Activated CD4-positive, alpha-beta T cell treated with anti-CD3 and anti-CD28 coated beads for 4 hours (primary cell): ENCODE measurements around the gene MAN1B1.
"Not testable (repeated sequence)": the region's sequence is repeated elsewhere in the genome, so short reads cannot be mapped to it uniquely, and the experiment has no call there.

Experiments
- DNase-seq, 2 donors: peaks; one replicate each; pipeline ENCODE4 v3.0.0-alpha.2; 2020

MAN1B1 gene

GRCh38 chr9:137130176-137130755 is 43.5 kb downstream of the MAN1B1 start:
- DNase-seq: no peak

- no peak for DNase-seq
Observed at GRCh38 chr9:137134191-137134590, 47.4 kb downstream of the MAN1B1 start.

- DNase-seq: not testable (repeated sequence)
Observed at GRCh38 chr9:137135154-137135553, 48.4 kb downstream of the MAN1B1 start.

GRCh38 chr9:137136261-137136880 is 49.6 kb downstream of the MAN1B1 start:
- no peak for DNase-seq

GRCh38 chr9:137136881-137137607 is 50.3 kb downstream of the MAN1B1 start:
- DNase-seq: no peak

GRCh38 chr9:137138058-137138721 is 51.4 kb downstream of the MAN1B1 start:
- DNase-seq: no peak

- DNase-seq: no peak
Observed at GRCh38 chr9:137138722-137139467, 52.1 kb downstream of the MAN1B1 start, which contains the start of gene GRIN1. Gene GRIN1 (plus strand): TSS chr9:137139154. CDS start chr9:137139487, 333 bp downstream.

- no peak for DNase-seq
Observed at GRCh38 chr9:137139468-137140150, 52.8 kb downstream of the MAN1B1 start.

GRCh38 chr9:137140151-137141012 is 53.6 kb downstream of the MAN1B1 start:
- DNase-seq: no peak

GRCh38 chr9:137141050-137141810 is 54.4 kb downstream of the MAN1B1 start:
- no peak for DNase-seq

GRCh38 chr9:137141976-137142936 is 55.5 kb downstream of the MAN1B1 start:
- DNase-seq: no peak

GRCh38 chr9:137143459-137143858 is 56.7 kb downstream of the MAN1B1 start:
- no peak for DNase-seq

GRCh38 chr9:137145731-137146526 is 59.1 kb downstream of the MAN1B1 start:
- no peak for DNase-seq

GRCh38 chr9:137146527-137146918 is 59.7 kb downstream of the MAN1B1 start:
- no peak for DNase-seq

GRCh38 chr9:137147091-137147792 is 60.5 kb downstream of the MAN1B1 start:
- DNase-seq: no peak

- DNase-seq: no peak
Observed at GRCh38 chr9:137147793-137148160, 61.0 kb downstream of the MAN1B1 start.

GRCh38 chr9:137148242-137148641 is 61.5 kb downstream of the MAN1B1 start:
- DNase-seq: no peak

- DNase-seq: no peak
Observed at GRCh38 chr9:137148661-137149060, 61.9 kb downstream of the MAN1B1 start.
